Fibroblast of lung (primary cell): ENCODE results near the gene TMEM116.

ENCODE experiments used
- CTCF ChIP-seq, 2 donors: IDR thresholded peaks in 1 of 2; conservative IDR thresholded peaks in 1 of 2; 1 replicate in 1 of 2; 2 replicates in 1 of 2; pipeline ENCODE4 v1.5.1; 2011 to 2012; ENCODE audit warnings: low read length in 2 of 2, control low read depth in 1 of 2, inconsistent platforms in 1 of 2, low read depth in 1 of 2, mild to moderate bottlenecking in 1 of 2
- EZH2 ChIP-seq: IDR thresholded peaks from 2 replicates; pipeline ENCODE4 v1.5.1; 2012; ENCODE audit warnings: low read length, control low read depth, mild to moderate bottlenecking; ENCODE audit errors: missing control alignments

DNA sequence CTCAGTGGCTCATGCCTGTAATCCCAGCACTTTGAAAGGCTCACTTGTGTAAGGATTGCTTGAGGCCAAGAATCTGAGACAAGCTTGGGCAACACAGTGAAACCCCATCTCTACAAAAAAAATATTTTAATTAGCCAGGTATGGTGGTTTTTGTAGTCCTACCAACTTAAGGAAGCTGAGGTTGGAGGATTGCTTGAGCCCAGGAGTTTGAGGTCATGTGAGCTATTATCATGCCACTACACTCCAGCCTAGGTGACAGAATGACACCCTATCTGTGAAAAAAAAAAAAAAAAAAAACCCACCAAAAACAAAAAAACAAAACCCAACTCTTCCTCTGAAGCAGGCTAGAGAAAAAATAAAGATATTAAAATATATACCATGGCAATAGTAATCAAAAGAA, 41.2 kb downstream of the TMEM116 start:
- TF ChIP-seq EZH2 (no peak), CTCF (conservative IDR thresholded peaks at IDR 0.05 in 1 of 2, IDR thresholded peaks at IDR 0.05 in 1 of 2; ENCODE audit: low read depth in 1 of 2, low read length in 2 of 2) (no peak)
